ENCODE data around the gene WBP1L. TPM values are rescaled to one million over a fixed set of nuclear protein-coding genes. Genes with fewer than 3 reads are reported as not detected.

The WBP1L gene
- total RNA-seq, 1 donor, result 53.3 TPM

Small RNA genes within 50 kb of the gene (small RNA-seq; reads per million reads assigned to genes)
- gene RNU6-1231P, result not detected

Other genes with a start within 250 kb of the WBP1L start
- 104 TPM for gene ACTR1A, start 241.2 kb upstream of the WBP1L start, total RNA-seq
- 6.7 TPM for gene SUFU, start 240.0 kb upstream of the WBP1L start, total RNA-seq
- gene TRIM8, start 99.5 kb upstream of the WBP1L start, total RNA-seq, result 65.7 TPM
- 1.1 TPM for gene ARL3, start 29.6 kb upstream of the WBP1L start, total RNA-seq
- 14.5 TPM for gene SFXN2, start 29.3 kb upstream of the WBP1L start, total RNA-seq
- gene CYP17A1, start 93.5 kb downstream of the WBP1L start, total RNA-seq, result not detected
- gene BORCS7, start 110.3 kb downstream of the WBP1L start, total RNA-seq, result 14.3 TPM
- gene AS3MT, start 125.5 kb downstream of the WBP1L start, total RNA-seq, result under 0.01 TPM
- gene CNNM2, start 174.3 kb downstream of the WBP1L start, total RNA-seq, result 21.8 TPM

All from hematopoietic multipotent progenitor cell (in vitro differentiated cells).